ENCODE results near the gene SC5D. TPM values are rescaled to one million over a fixed set of nuclear protein-coding genes. Genes with fewer than 3 reads are reported as not detected.

The SC5D gene
- total and polyA plus RNA-seq, 2 donors: 14.5 to 29.4 TPM

DNA sequence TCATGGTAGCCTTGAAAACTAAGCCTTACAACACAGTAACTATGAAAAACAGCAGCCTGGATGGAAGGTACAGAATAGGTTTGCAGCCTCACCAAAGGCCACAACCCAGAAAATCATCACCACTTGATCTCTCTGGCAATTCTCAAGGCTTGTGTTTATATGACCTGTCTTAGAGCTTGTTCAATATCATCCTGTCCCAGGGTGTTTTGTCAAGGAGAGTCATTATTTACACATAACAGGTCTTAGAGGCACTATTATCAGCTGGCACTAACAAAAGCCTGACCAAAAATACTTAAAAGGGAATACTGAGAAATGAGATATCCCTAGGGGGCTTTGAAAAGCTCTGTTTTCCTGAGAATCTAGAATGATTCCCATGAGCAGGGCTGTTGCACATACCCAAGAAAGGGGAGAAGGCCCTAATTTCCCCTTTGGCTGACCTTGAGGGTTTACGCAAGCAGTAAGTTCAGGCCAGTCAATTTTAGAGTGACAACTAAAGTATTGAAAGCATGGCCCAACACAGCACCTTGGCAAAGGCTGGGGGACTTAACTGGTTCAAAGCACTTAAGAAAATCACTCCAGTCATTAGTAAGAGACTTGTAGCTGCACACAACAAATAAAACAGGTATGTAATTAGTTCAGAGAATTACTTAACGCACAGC is 7.9 kb downstream of the SC5D start:
- H3K9me3 ChIP-seq (ENCODE audit: control insufficient read depth in 2 of 2, insufficient read depth in 1 of 2, low read length in 1 of 2): no peaks in the 10 kb centered on the region
- no peak for DNase-seq (ENCODE audit: low read depth in 6 of 9, low spot score in 9 of 9)
- no peaks in the 10 kb centered on the region for H3K27me3 ChIP-seq (ENCODE audit: control insufficient read depth in 2 of 2, insufficient read depth in 1 of 2, low read length in 1 of 2)
- H3K4me3 ChIP-seq (ENCODE audit: low read length in 2 of 2): no peak overlapping the region
- H3K27ac ChIP-seq (ENCODE audit: low read depth in 1 of 2, low read length in 1 of 2): no peak overlapping the region
- WGBS: 100% methylated on average over 2 of the region's 2 CpGs
- peaks cover 0 to 6% of the 10 kb centered on the region in 2 donors for H3K36me3 ChIP-seq (ENCODE audit: control insufficient read depth in 2 of 2, insufficient read depth in 2 of 2, low read length in 1 of 2)
- H3K4me1 ChIP-seq (ENCODE audit: control insufficient read depth in 2 of 2, insufficient read depth in 2 of 2, low read length in 2 of 2): no peaks in the 10 kb centered on the region

DNA sequence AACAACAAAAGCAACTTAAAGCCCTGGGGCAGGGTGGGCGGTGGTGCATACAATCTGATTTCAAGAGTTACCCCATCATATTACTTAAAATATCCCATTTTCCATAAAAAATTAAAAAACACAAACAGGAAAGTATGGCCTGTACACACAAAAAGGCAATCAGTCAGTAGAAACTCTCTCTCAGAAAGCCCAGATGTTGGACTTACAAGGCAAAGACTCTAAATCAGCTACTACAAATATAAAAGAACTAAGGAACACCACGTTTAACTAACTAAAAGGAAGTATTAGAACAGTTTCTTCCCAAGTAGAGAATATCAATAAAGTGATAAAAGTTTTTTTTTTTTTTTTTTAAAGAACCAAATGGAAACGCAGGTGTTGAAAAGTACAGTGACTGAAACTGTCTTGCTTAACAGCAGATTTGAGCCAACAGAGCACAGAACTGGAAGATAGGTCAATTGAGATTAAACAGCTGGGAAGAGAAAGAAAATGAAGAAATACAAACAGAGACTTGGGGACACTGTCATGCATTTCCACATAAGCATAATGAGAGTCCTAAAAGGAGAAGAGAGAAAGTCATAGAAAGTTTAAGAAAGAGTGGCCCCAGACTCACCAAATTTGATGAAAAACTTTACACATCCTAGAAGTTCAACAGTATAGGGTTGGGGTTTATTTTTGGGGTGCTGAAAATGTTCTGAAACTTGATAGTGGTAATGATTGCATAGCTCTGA is 8.6 kb downstream of the SC5D start:
- no peak overlapping the region for H3K4me3 ChIP-seq (ENCODE audit: low read length in 2 of 2)
- peaks cover 0 to 7% of the 10 kb centered on the region in 2 donors for H3K36me3 ChIP-seq (ENCODE audit: control insufficient read depth in 2 of 2, insufficient read depth in 2 of 2, low read length in 1 of 2)
- H3K27ac ChIP-seq (ENCODE audit: low read depth in 1 of 2, low read length in 1 of 2): no peak overlapping the region
- no peak for DNase-seq (ENCODE audit: low read depth in 6 of 9, low spot score in 9 of 9)
- no peaks in the 10 kb centered on the region for H3K27me3 ChIP-seq (ENCODE audit: control insufficient read depth in 2 of 2, insufficient read depth in 1 of 2, low read length in 1 of 2)
- no peaks in the 10 kb centered on the region for H3K9me3 ChIP-seq (ENCODE audit: control insufficient read depth in 2 of 2, insufficient read depth in 1 of 2, low read length in 1 of 2)
- no peaks in the 10 kb centered on the region for H3K4me1 ChIP-seq (ENCODE audit: control insufficient read depth in 2 of 2, insufficient read depth in 2 of 2, low read length in 2 of 2)
- 94% methylated on average over 3 of the region's 3 CpGs for WGBS

GRCh38 chr11:121304759-121305158 is 12.2 kb downstream of the SC5D start:
- Histone ChIP-seq H3K36me3 (ENCODE audit: control insufficient read depth in 2 of 2, insufficient read depth in 2 of 2, low read length in 1 of 2) (peaks cover 10 to 28% of the 10 kb centered on the region in 2 donors), H3K9me3 (ENCODE audit: control insufficient read depth in 2 of 2, insufficient read depth in 1 of 2, low read length in 1 of 2) (no peaks in the 10 kb centered on the region), H3K27me3 (ENCODE audit: control insufficient read depth in 2 of 2, insufficient read depth in 1 of 2, low read length in 1 of 2) (no peaks in the 10 kb centered on the region), H3K27ac (ENCODE audit: low read depth in 1 of 2, low read length in 1 of 2) (no peak overlapping the region), H3K4me1 (ENCODE audit: control insufficient read depth in 2 of 2, insufficient read depth in 2 of 2, low read length in 2 of 2) (no peaks in the 10 kb centered on the region), H3K4me3 (ENCODE audit: low read length in 2 of 2) (no peak overlapping the region)
- 98% methylated on average over 1 of the region's 1 CpG for WGBS
- no peak for DNase-seq (ENCODE audit: low read depth in 6 of 9, low spot score in 9 of 9)

DNA sequence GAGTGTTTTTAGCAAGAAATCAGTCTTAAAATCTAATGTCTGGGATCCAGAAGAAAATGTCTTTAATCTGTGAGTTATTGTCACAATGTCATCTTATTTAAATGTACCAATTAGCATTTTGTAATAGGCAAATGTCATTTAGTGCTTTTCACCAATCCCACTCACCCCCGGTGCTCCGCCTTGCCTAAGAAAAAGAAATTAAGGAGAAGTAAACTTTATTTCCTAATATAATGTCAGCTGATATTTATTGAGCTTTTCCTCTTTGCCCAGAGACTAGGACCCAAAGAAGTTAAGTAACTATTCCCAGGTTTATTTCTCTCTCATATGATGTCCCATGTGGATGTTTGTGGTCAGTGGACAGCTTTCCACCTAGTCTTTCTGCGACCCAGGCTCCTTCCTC is 16.2 kb downstream of the SC5D start:
- Histone ChIP-seq H3K27me3 (ENCODE audit: control insufficient read depth in 2 of 2, insufficient read depth in 1 of 2, low read length in 1 of 2) (no peaks in the 10 kb centered on the region), H3K4me3 (ENCODE audit: low read length in 2 of 2) (no peak overlapping the region), H3K36me3 (ENCODE audit: control insufficient read depth in 2 of 2, insufficient read depth in 2 of 2, low read length in 1 of 2) (peaks cover 10 to 28% of the 10 kb centered on the region in 2 donors), H3K27ac (ENCODE audit: low read depth in 1 of 2, low read length in 1 of 2) (no peak overlapping the region), H3K4me1 (ENCODE audit: control insufficient read depth in 2 of 2, insufficient read depth in 2 of 2, low read length in 2 of 2) (no peaks in the 10 kb centered on the region), H3K9me3 (ENCODE audit: control insufficient read depth in 2 of 2, insufficient read depth in 1 of 2, low read length in 1 of 2) (no peaks in the 10 kb centered on the region)
- 97% methylated on average over 3 of the region's 3 CpGs for WGBS
- DNase-seq (ENCODE audit: low read depth in 6 of 9, low spot score in 9 of 9): no peak

DNA sequence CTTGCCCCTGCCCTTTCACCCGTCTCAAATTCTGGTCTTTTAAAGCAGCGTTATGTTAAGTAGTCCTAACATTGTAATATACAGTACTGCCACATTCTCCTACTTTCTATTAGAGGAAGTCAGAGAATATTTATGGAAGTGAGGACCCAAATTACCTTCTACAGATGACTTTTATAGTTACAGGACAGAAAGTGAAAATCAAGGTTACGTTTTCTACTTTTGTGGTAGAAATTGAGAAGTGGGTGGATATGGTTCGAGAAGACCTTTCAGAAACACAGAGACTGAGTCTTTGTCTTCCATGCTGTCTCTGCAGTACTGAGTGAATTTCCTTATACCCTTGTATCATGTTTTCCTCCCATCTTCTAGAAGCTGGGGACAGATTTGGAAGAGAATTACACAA is 17.1 kb downstream of the SC5D start:
- H3K27ac ChIP-seq (ENCODE audit: low read depth in 1 of 2, low read length in 1 of 2): no peak overlapping the region
- no peaks in the 10 kb centered on the region for H3K4me1 ChIP-seq (ENCODE audit: control insufficient read depth in 2 of 2, insufficient read depth in 2 of 2, low read length in 2 of 2)
- no peak for DNase-seq (ENCODE audit: low read depth in 6 of 9, low spot score in 9 of 9)
- H3K27me3 ChIP-seq (ENCODE audit: control insufficient read depth in 2 of 2, insufficient read depth in 1 of 2, low read length in 1 of 2): no peaks in the 10 kb centered on the region
- H3K9me3 ChIP-seq (ENCODE audit: control insufficient read depth in 2 of 2, insufficient read depth in 1 of 2, low read length in 1 of 2): no peaks in the 10 kb centered on the region
- H3K4me3 ChIP-seq (ENCODE audit: low read length in 2 of 2): no peak overlapping the region
- H3K36me3 ChIP-seq (ENCODE audit: control insufficient read depth in 2 of 2, insufficient read depth in 2 of 2, low read length in 1 of 2): peaks cover 10 to 26% of the 10 kb centered on the region in 2 donors
- 97% methylated on average over 4 of the region's 4 CpGs for WGBS

GRCh38 chr11:121310908-121311307 is 18.3 kb downstream of the SC5D start:
- Histone ChIP-seq H3K4me1 (ENCODE audit: control insufficient read depth in 2 of 2, insufficient read depth in 2 of 2, low read length in 2 of 2) (no peaks in the 10 kb centered on the region), H3K9me3 (ENCODE audit: control insufficient read depth in 2 of 2, insufficient read depth in 1 of 2, low read length in 1 of 2) (no peaks in the 10 kb centered on the region), H3K27ac (ENCODE audit: low read depth in 1 of 2, low read length in 1 of 2) (no peak overlapping the region), H3K36me3 (ENCODE audit: control insufficient read depth in 2 of 2, insufficient read depth in 2 of 2, low read length in 1 of 2) (peaks cover 10 to 22% of the 10 kb centered on the region in 2 donors), H3K4me3 (ENCODE audit: low read length in 2 of 2) (no peak overlapping the region), H3K27me3 (ENCODE audit: control insufficient read depth in 2 of 2, insufficient read depth in 1 of 2, low read length in 1 of 2) (no peaks in the 10 kb centered on the region)
- WGBS: 94% methylated on average over 1 of the region's 1 CpG
- no peak for DNase-seq (ENCODE audit: low read depth in 6 of 9, low spot score in 9 of 9)

- Histone ChIP-seq H3K27me3 (ENCODE audit: control insufficient read depth in 2 of 2, insufficient read depth in 1 of 2, low read length in 1 of 2) (no peaks in the 10 kb centered on the region), H3K27ac (ENCODE audit: low read depth in 1 of 2, low read length in 1 of 2) (no peak overlapping the region), H3K36me3 (ENCODE audit: control insufficient read depth in 2 of 2, insufficient read depth in 2 of 2, low read length in 1 of 2) (peaks cover 10 to 19% of the 10 kb centered on the region in 2 donors), H3K9me3 (ENCODE audit: control insufficient read depth in 2 of 2, insufficient read depth in 1 of 2, low read length in 1 of 2) (no peaks in the 10 kb centered on the region), H3K4me1 (ENCODE audit: control insufficient read depth in 2 of 2, insufficient read depth in 2 of 2, low read length in 2 of 2) (no peaks in the 10 kb centered on the region), H3K4me3 (ENCODE audit: low read length in 2 of 2) (no peak overlapping the region)
- no peak for DNase-seq (ENCODE audit: low read depth in 6 of 9, low spot score in 9 of 9)
Observed at GRCh38 chr11:121311373-121311772, 18.8 kb downstream of the SC5D start.

- DNase-seq (ENCODE audit: low read depth in 6 of 9, low spot score in 9 of 9): no peak
- H3K27me3 ChIP-seq (ENCODE audit: control insufficient read depth in 2 of 2, insufficient read depth in 1 of 2, low read length in 1 of 2): no peaks in the 10 kb centered on the region
Observed at GRCh38 chr11:121312483-121312882, 19.9 kb downstream of the SC5D start.

More at GRCh38 chr11:121312483-121312882, 19.9 kb downstream of the SC5D start:
- no peaks in the 10 kb centered on the region for H3K4me1 ChIP-seq (ENCODE audit: control insufficient read depth in 2 of 2, insufficient read depth in 2 of 2, low read length in 2 of 2)
- no peak overlapping the region for H3K27ac ChIP-seq (ENCODE audit: low read depth in 1 of 2, low read length in 1 of 2)
- WGBS: 96% methylated on average over 2 of the region's 2 CpGs
- no peak overlapping the region for H3K4me3 ChIP-seq (ENCODE audit: low read length in 2 of 2)
- H3K9me3 ChIP-seq (ENCODE audit: control insufficient read depth in 2 of 2, insufficient read depth in 1 of 2, low read length in 1 of 2): no peaks in the 10 kb centered on the region
- H3K36me3 ChIP-seq (ENCODE audit: control insufficient read depth in 2 of 2, insufficient read depth in 2 of 2, low read length in 1 of 2): peaks cover under 1 to 8% of the 10 kb centered on the region in 2 donors
